HepG2 (cell line): ENCODE measurements around the gene GRPEL2. TPM values are rescaled to one million over a fixed set of nuclear protein-coding genes. Genes with fewer than 3 reads are reported as not detected.

ENCODE experiments used
- AKNA ChIP-seq: sonication (generic); formaldehyde crosslinking; IDR thresholded peaks from 2 replicates; pipeline ENCODE4 v1.4.0; 2020; ENCODE audit warnings: missing genetic modification reagents, borderline replicate concordance
- ARNTL ChIP-seq: sonication (generic); formaldehyde crosslinking; IDR thresholded peaks from 2 replicates; pipeline ENCODE4 v1.4.0; 2020; ENCODE audit warnings: mild to moderate bottlenecking, missing genetic modification reagents
- GABPA ChIP-seq, 2 experiments: IDR thresholded peaks; 2 replicates each; pipeline ENCODE4 v1.6.1; 2011 to 2016; ENCODE audit warnings: low read depth in 2 of 2, low read length in 1 of 2, missing biosample characterization in 1 of 2, missing genetic modification characterization in 1 of 2
- HIC2 ChIP-seq: sonication (generic); formaldehyde crosslinking; IDR thresholded peaks from 2 replicates; pipeline ENCODE4 v1.9.0; 2022; ENCODE audit warnings: low read depth, missing genetic modification reagents
- KDM5B ChIP-seq: sonication (generic); formaldehyde crosslinking; IDR thresholded peaks from 2 replicates; pipeline ENCODE4 v1.4.0; 2020; ENCODE audit warnings: missing genetic modification reagents, mild to moderate bottlenecking, borderline replicate concordance
- KIAA2018 ChIP-seq: sonication (generic); formaldehyde crosslinking; IDR thresholded peaks from 2 replicates; pipeline ENCODE4 v1.5.0; 2020; ENCODE audit warnings: mild to moderate bottlenecking, missing genetic modification reagents, borderline replicate concordance
- MAX ChIP-seq: IDR thresholded peaks from 2 replicates; pipeline ENCODE4 v1.6.1; 2012; ENCODE audit warnings: inconsistent platforms
- TARDBP ChIP-seq: sonication (generic); formaldehyde crosslinking; IDR thresholded peaks from 2 replicates; pipeline ENCODE4 v1.8.0; 2022; ENCODE audit warnings: mild to moderate bottlenecking, missing genetic modification reagents
- ZBTB43 ChIP-seq: sonication (generic); formaldehyde crosslinking; conservative IDR thresholded peaks from 2 replicates; pipeline ENCODE4 v1.4.0; 2020; ENCODE audit warnings: missing genetic modification reagents
- ZNF652 ChIP-seq: IDR thresholded peaks from 2 replicates; pipeline ENCODE4 v1.6.1; 2016; ENCODE audit warnings: low read depth, borderline replicate concordance
- ZNF83 ChIP-seq: sonication (generic); formaldehyde crosslinking; IDR thresholded peaks from 2 replicates; pipeline ENCODE4 v1.4.0; 2020; ENCODE audit warnings: missing genetic modification reagents, mild to moderate bottlenecking, borderline replicate concordance
- polyA plus RNA-seq, 8 experiments: library from polyadenylated mRNA; depleted of rRNA in 3 of 8; stranded (reverse) in 7 of 8; unstranded in 1 of 8; fragments of >200 nt; fragmentation: Illumina TruSeq in 4 of 8; extraction: Trizol in 4 of 8; gene quantifications; 2 replicates each; pipeline versions ENCODE4 v1.2.1 to v1.2.3, GENCODE V29; 2011 to 2016; ENCODE audit warnings: low read depth in 4 of 8, missing spikeins in 1 of 8, mixed read lengths in 1 of 8; ENCODE audit not compliant: insufficient read depth in 1 of 8
- total RNA-seq, 5 experiments: library from RNA; depleted of rRNA; stranded (reverse); fragments of >200 nt; fragmentation: Illumina TruSeq; extraction: Trizol; gene quantifications; 2 replicates each; pipeline ENCODE4 v1.2.3, GENCODE V29; 2016; ENCODE audit warnings: low read depth in 1 of 5

Gene GRPEL2
- total and polyA plus RNA-seq, 2 of the 13 experiments (the other 11 are each of a cell fraction or from before 2014, with no cell fraction given), result 13.1 to 16.6 TPM

- peak; percentile 61 for TF ChIP-seq ZNF652 (CRISPR knock-in tag)
- TF ChIP-seq ZNF83 (CRISPR knock-in tag), result no peak
- 0 out of 2 replicates have a peak, but pooled peaks have one; percentile 8 for TF ChIP-seq KDM5B (CRISPR knock-in tag)
- TF ChIP-seq AKNA (CRISPR knock-in tag), result no peak
- TF ChIP-seq MAX, result peak; percentile 31; the same call in 1 of the 2 replicates
- TF ChIP-seq KIAA2018 (CRISPR knock-in tag), result no peak
- TF ChIP-seq GABPA (IDR thresholded peaks at IDR 0.05; ENCODE audit: low read depth, low read length), result no peak
- TF ChIP-seq GABPA (CRISPR knock-in tag; IDR thresholded peaks at IDR 0.05; ENCODE audit: low read depth), result peak; percentile 30; the same call in 1 of the 2 replicates
- TF ChIP-seq TARDBP (CRISPR knock-in tag), result peak; percentile 11; the same call in 1 of the 2 replicates
- TF ChIP-seq ARNTL (CRISPR knock-in tag), result 0 out of 2 replicates have a peak, but pooled peaks have one; percentile 40
- TF ChIP-seq HIC2 (CRISPR knock-in tag), result no peak
- TF ChIP-seq ZBTB43 (CRISPR knock-in tag), result no peak
Observed at GRCh38 chr5:149298842-149299404, 46.4 kb upstream of the GRPEL2 start (continued).
